ENCODE measurements around the gene TENT5A.

The TENT5A gene

DNA sequence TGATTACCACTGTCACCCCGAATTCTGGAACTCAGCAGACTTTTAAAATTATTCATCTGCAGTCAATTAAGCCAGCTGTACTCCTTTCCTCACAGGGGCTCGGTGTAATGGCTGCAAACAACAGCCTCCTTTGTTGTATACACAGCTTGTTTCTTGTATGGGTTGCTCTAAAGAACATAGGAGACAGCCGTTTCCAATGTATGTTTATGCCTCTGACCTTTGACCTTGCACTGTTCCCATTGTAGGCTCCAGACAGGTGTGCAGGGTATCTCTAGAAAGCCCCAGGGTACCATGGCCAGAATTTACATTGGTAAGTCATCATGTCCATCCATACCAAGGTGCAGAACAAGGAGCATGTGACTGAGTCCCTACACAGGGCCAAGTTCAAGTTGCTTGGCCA, 11.5 kb upstream of the TENT5A start:
- Mint-ChIP-seq H3K4me1 (no peaks in the 10 kb centered on the region), H3K36me3 (ENCODE audit: low read depth) (no peaks in the 10 kb centered on the region), H3K9me3 (no peaks in the 10 kb centered on the region), H3K27me3 (peaks cover 11% of the 10 kb centered on the region), H3K4me3 (no peak overlapping the region), H3K27ac (no peak overlapping the region)
- DNase-seq (no peak), ATAC-seq (no peak)

DNA sequence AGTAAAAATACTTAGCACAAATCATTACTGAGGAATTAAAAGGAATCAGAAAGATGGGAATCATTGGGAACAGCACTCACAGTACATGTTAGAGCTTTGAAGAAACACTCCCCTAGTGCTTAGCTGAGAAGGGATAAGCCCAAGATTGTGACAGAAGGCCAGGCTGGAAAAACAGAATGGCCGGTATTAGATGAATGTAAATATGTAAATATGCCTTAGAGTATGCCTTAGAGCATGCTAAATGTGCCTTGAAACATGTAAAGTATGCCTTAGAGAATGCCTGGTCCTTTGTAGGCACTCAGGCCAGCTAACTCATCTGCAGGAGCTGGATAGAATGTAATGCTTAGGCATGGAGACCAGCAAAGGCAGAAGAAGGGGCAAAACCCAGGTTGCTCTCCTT, 10.6 kb upstream of the TENT5A start:
- Mint-ChIP-seq H3K27me3 (peaks cover 11% of the 10 kb centered on the region), H3K27ac (no peak overlapping the region), H3K4me3 (no peak overlapping the region), H3K4me1 (no peaks in the 10 kb centered on the region), H3K9me3 (no peaks in the 10 kb centered on the region), H3K36me3 (ENCODE audit: low read depth) (no peaks in the 10 kb centered on the region)
- DNase-seq (no peak), ATAC-seq (no peak)

GRCh38 chr6:81762606-81763005, 10.1 kb upstream of the TENT5A start:
- Mint-ChIP-seq H3K27me3 (peaks cover 11% of the 10 kb centered on the region), H3K4me1 (no peaks in the 10 kb centered on the region), H3K27ac (no peak overlapping the region), H3K36me3 (ENCODE audit: low read depth) (no peaks in the 10 kb centered on the region), H3K4me3 (no peak overlapping the region), H3K9me3 (no peaks in the 10 kb centered on the region)
- ATAC-seq (no peak), DNase-seq (no peak)

DNA sequence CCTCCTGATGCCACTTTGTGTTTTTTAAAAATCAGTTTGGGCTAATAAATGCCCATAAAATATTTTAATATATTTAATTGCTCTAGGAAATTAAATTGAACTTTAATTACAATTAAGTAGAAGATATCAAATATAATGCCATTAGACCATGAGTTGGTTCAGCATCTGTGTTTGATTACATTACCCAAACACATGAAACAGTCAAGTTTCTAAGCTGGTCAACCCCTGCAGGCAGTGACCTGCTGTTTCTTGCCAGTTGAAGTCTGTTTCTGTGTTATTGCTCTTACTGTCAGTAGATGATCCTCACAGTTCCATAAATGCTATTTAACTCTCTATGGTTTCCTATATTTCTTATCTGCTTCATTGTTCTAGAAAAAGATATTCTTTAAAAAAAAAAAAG, 9.7 kb upstream of the TENT5A start:
- no peak for ATAC-seq
- Mint-ChIP-seq H3K27me3 (peaks cover 11% of the 10 kb centered on the region), H3K27ac (no peak overlapping the region), H3K4me1 (no peaks in the 10 kb centered on the region), H3K9me3 (no peaks in the 10 kb centered on the region), H3K4me3 (no peak overlapping the region), H3K36me3 (ENCODE audit: low read depth) (no peaks in the 10 kb centered on the region)
- DNase-seq = no peak

GRCh38 chr6:81761197-81761596, 8.7 kb upstream of the TENT5A start:
- no peak overlapping the region for H3K4me3 Mint-ChIP-seq
- H3K27ac Mint-ChIP-seq = no peak overlapping the region
- no peaks in the 10 kb centered on the region for H3K4me1 Mint-ChIP-seq
- H3K9me3 Mint-ChIP-seq = no peaks in the 10 kb centered on the region
- peaks cover 8% of the 10 kb centered on the region for H3K27me3 Mint-ChIP-seq
- DNase-seq (no peak), ATAC-seq (no peak)
- no peaks in the 10 kb centered on the region for H3K36me3 Mint-ChIP-seq (ENCODE audit: low read depth)

DNA sequence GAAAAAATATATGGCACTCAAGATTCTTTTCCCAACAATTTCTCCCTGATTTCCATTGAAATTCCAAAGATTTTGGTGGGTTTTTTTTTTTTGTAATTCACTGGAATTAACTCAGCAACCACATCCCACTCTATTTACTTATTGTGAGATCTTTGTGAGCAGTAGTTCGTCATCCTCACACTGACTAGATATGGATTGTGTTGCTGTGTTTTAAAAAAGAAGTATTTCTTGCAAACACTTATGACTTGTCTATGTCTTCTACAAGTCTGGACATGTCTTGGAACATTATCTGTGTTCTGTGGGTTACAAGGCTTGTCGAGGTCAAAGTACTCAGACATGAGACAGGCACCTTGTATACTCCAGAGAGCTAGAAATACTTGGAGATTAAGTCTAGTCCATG, 7.3 kb upstream of the TENT5A start:
- Mint-ChIP-seq H3K9me3 (no peaks in the 10 kb centered on the region), H3K4me3 (no peak overlapping the region), H3K27ac (no peak overlapping the region), H3K36me3 (ENCODE audit: low read depth) (no peaks in the 10 kb centered on the region), H3K27me3 (peaks cover under 1% of the 10 kb centered on the region), H3K4me1 (no peaks in the 10 kb centered on the region)
- ATAC-seq = no peak
- DNase-seq = no peak

GRCh38 chr6:81758221-81758620, 5.7 kb upstream of the TENT5A start:
- Mint-ChIP-seq H3K4me1 (peaks cover 4% of the 10 kb centered on the region), H3K36me3 (ENCODE audit: low read depth) (no peaks in the 10 kb centered on the region), H3K27ac (no peak overlapping the region), H3K27me3 (no peaks in the 10 kb centered on the region), H3K9me3 (no peaks in the 10 kb centered on the region), H3K4me3 (no peak overlapping the region)
- ATAC-seq (no peak), DNase-seq (no peak)

DNA sequence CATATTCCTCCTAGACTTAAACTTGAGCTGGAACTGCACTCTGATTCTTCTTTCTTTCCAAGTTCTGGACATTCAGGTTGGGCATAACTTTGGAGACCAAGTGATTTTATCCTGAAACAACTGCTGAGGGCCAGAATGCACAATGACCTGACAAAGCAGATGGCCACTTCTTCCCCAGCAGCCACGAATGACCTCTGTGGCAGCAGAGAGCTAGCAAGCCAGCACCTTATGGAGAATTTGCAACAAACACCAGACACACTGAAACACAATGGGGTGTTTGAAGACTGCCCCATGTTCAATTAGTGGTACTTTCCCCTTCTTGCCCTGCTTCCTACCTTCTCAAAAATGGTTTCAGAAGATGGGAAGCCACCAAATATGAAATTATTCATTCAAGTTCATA, 4.2 kb upstream of the TENT5A start:
- Mint-ChIP-seq H3K9me3 (no peaks in the 10 kb centered on the region), H3K27me3 (peaks cover 5% of the 10 kb centered on the region), H3K4me1 (peaks cover 8% of the 10 kb centered on the region), H3K27ac (no peak overlapping the region), H3K36me3 (ENCODE audit: low read depth) (no peaks in the 10 kb centered on the region), H3K4me3 (no peak overlapping the region)
- DNase-seq (no peak), ATAC-seq (no peak)

GRCh38 chr6:81755551-81755950, 3.1 kb upstream of the TENT5A start:
- H3K27me3 Mint-ChIP-seq = peaks cover 15% of the 10 kb centered on the region
- H3K27ac Mint-ChIP-seq = no peak overlapping the region
- H3K4me3 Mint-ChIP-seq = no peak overlapping the region
- DNase-seq (no peak), ATAC-seq (no peak)
- H3K9me3 Mint-ChIP-seq = no peaks in the 10 kb centered on the region
- no peaks in the 10 kb centered on the region for H3K36me3 Mint-ChIP-seq (ENCODE audit: low read depth)
- H3K4me1 Mint-ChIP-seq = peaks cover 19% of the 10 kb centered on the region

DNA sequence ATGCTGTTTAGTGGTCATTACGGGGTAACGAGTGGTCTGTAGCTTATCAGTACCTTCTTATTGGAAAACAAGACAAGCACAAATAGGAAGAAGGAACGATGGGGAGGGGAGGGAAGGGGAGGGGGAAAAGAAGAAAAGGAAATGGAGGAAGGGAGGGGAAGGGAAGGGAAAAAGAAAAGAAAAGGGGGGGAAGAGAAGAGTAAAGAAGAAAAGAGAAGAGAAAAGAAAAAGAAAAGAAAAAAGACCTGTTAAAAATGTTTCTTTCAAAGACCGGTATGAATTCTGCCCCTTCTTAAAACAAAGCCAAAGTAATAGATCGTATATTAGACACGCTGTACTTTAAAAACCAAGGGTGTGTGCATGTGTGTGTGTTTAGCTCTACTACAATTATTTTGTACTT, 2.4 kb upstream of the TENT5A start:
- no peak for ATAC-seq

DNA sequence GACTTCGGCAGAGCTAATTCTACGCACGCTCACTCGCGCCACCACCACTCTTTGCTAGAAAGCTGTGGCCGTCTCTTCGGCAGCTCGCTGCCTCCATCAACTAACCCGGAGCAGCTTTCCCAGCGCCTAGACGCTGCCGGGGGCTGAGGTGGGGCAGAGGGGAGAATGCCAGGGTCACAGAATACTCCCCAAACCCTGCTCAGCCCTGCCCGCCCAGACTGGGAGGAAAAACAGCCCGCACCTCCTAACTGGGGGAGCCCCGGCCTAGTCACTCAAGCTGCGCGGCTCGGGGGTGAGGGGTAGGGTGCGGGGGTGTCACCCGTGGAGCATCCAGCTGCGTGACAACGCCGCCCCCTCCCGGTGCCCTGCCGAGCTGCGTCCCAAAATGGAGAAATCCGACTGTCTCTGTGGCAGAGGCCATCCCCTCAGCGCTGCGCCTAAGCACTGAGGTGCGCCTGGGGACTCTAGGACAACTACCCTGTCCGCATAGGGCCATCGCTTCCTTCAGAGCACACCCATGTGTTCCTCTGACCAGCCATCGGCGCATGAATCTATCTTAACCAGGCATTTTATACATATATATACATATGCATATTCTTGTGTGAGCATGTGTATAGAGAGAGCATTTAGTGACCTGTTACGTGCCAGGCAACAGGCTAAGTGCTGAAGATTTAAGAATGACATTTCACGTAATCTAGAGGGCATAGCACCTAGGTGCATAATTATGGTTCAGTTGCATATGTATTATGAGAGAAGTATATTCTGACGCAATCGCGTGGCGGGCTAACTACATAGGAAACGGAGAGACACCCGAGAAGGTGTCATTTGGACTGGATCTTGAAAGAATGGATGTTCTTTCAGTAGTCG, 1.5 kb upstream of the TENT5A start:
- no peaks in the 10 kb centered on the region for H3K9me3 Mint-ChIP-seq
- H3K27ac Mint-ChIP-seq = peak overlapping the region; percentile 86
- H3K36me3 Mint-ChIP-seq (ENCODE audit: low read depth) = peaks cover 3% of the 10 kb centered on the region
- ATAC-seq = peak; percentile 72
- H3K4me1 Mint-ChIP-seq = peaks cover 35% of the 10 kb centered on the region
- H3K27me3 Mint-ChIP-seq = peaks cover 17% of the 10 kb centered on the region
- H3K4me3 Mint-ChIP-seq = peak overlapping the region; percentile 87
- peak; percentile 86 for DNase-seq

More for the DNA sequence above, 2.4 kb upstream of the TENT5A start:
- Mint-ChIP-seq H3K27ac (no peak overlapping the region), H3K4me1 (peaks cover 26% of the 10 kb centered on the region), H3K9me3 (no peaks in the 10 kb centered on the region), H3K36me3 (ENCODE audit: low read depth) (no peaks in the 10 kb centered on the region), H3K4me3 (no peak overlapping the region), H3K27me3 (peaks cover 17% of the 10 kb centered on the region)
- no peak for DNase-seq

GRCh38 chr6:81752921-81753710, 635 bp upstream of the TENT5A start:
- H3K27me3 Mint-ChIP-seq = peaks cover 17% of the 10 kb centered on the region
- no peaks in the 10 kb centered on the region for H3K9me3 Mint-ChIP-seq
- peak overlapping the region; percentile 86 for H3K27ac Mint-ChIP-seq
- DNase-seq = peak; percentile 65
- peak overlapping the region; percentile 87 for H3K4me3 Mint-ChIP-seq
- H3K4me1 Mint-ChIP-seq = peaks cover 35% of the 10 kb centered on the region
- peak; percentile 51 for ATAC-seq
- H3K36me3 Mint-ChIP-seq (ENCODE audit: low read depth) = peaks cover 3% of the 10 kb centered on the region

DNA sequence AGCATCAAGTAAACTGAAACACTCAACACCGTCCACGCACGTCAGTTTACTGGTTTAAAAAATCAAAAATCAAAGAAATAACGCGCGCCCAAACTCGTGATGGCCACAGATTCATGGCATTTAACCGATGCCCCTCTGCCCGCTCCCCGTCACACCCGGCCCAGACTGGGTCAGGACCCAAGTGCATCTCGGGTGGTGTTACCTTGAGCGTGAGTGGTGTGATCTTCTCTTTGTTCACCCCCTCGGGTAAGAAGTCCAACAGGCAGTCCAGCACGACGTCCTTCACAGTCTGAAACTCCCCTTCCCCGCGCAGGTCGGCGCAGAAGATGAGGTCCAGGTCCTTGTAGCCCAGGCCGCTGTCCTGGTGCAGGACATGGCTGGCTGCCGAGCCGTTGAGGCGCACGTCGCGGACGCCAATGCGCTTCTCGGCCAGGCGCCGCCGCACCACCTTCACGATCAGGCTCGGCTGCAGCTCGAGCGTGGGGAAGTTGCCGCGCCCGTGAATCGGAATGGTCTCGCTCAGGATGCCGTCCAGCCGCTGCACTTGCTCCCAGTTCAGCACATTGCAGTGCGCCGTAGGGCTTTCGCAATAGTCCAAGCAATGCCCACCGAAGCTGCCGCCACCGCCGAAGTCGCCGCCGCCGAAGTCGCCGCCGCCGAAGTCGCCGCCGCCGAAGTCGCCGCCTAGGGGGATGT, 945 bp downstream of the TENT5A start:
- Mint-ChIP-seq H3K4me3 (peak overlapping the region; percentile 87), H3K27ac (peak overlapping the region; percentile 86), H3K4me1 (peaks cover 36% of the 10 kb centered on the region), H3K9me3 (no peaks in the 10 kb centered on the region), H3K27me3 (peaks cover 17% of the 10 kb centered on the region), H3K36me3 (ENCODE audit: low read depth) (peaks cover 3% of the 10 kb centered on the region)
- DNase-seq = peak; percentile 33
- no peak for ATAC-seq

GRCh38 chr6:81750681-81751387, 1.6 kb downstream of the TENT5A start:
- ATAC-seq = no peak
- Mint-ChIP-seq H3K36me3 (ENCODE audit: low read depth) (peaks cover 3% of the 10 kb centered on the region), H3K27me3 (peaks cover 17% of the 10 kb centered on the region), H3K4me1 (peaks cover 36% of the 10 kb centered on the region), H3K27ac (peak overlapping the region; percentile 86), H3K4me3 (peak overlapping the region; percentile 87), H3K9me3 (no peaks in the 10 kb centered on the region)
- DNase-seq = no peak

Measured in activated naive CD8-positive, alpha-beta T cell treated with anti-CD3 and anti-CD28 coated beads, Interleukin-2, amount 50 U/mL, for 24 hours (primary cell).